ENCODE measurements around the gene TANC1. TPM values are rescaled to one million over a fixed set of nuclear protein-coding genes. Genes with fewer than 3 reads are reported as not detected.

Gene TANC1
- total and polyA plus RNA-seq, 2 experiments from 2014 or later: 2.8 to 9.5 TPM

GRCh38 chr2:159251296-159252173, 283.1 kb downstream of the TANC1 start:
- Mint-ChIP-seq H3K4me3 (no peak overlapping the region), H3K27ac (no peak overlapping the region), H3K9me3 (no peaks in the 10 kb centered on the region), H3K27me3 (ENCODE audit: insufficient read depth, low read depth, poor library complexity) (no peaks in the 10 kb centered on the region), H3K36me3 (ENCODE audit: low read depth) (peaks cover 6% of the 10 kb centered on the region; the same call in 1 of the 3 replicates), H3K4me1 (no peaks in the 10 kb centered on the region)
- no peak for DNase-seq (ENCODE audit: low spot score)
- H3K27ac ChIP-seq (ENCODE audit: low read depth): no peak overlapping the region
- TF ChIP-seq STAT1 (IDR thresholded peaks at IDR 0.05; ENCODE audit: unreplicated experiment): no peak
- TF ChIP-seq ETS1 (IDR thresholded peaks at IDR 0.05): no peak
- no peak for TF ChIP-seq CTCF (conservative IDR thresholded peaks at IDR 0.05; ENCODE audit: low read depth in 2 of 2)
- no peak for TF ChIP-seq EZH2 (IDR thresholded peaks at IDR 0.05; ENCODE audit: low read depth, unreplicated experiment)
- TF ChIP-seq CREB1 (CRISPR knock-in tag; IDR thresholded peaks at IDR 0.05; ENCODE audit: low read depth): no peak
- no peak for TF ChIP-seq EZH2phosphoT487 (IDR thresholded peaks at IDR 0.05; ENCODE audit: unreplicated experiment)
- TF ChIP-seq ZNF462 (CRISPR knock-in tag; IDR thresholded peaks at IDR 0.05): no peak
- TF ChIP-seq ZNF331 (CRISPR knock-in tag; IDR thresholded peaks at IDR 0.05; ENCODE audit: low read depth): no peak
- no peak for TF ChIP-seq POLR2AphosphoS5 (IDR thresholded peaks at IDR 0.05; ENCODE audit: low read depth)
- TF ChIP-seq JUNB (IDR thresholded peaks at IDR 0.05; ENCODE audit: unreplicated experiment): no peak
- no peak for TF ChIP-seq NANOG (IDR thresholded peaks at IDR 0.05; ENCODE audit: borderline replicate concordance)
- no peak for TF ChIP-seq ZNF114 (CRISPR knock-in tag; IDR thresholded peaks at IDR 0.05)
- no peak for TF ChIP-seq REST (IDR thresholded peaks at IDR 0.05; ENCODE audit: unreplicated experiment)
- no peaks in the 10 kb centered on the region for H3F3A ChIP-seq (replicated peaks; ENCODE audit: low read depth)
- no peak for ATAC-seq
- no peaks in the 10 kb centered on the region for H3K9me2 ChIP-seq (ENCODE audit: insufficient read depth)
- no peak overlapping the region for H3K4me2 ChIP-seq
- no peaks in the 10 kb centered on the region for H3K4me1 ChIP-seq (ENCODE audit: insufficient read depth)
- H3K27me3 ChIP-seq (ENCODE audit: insufficient read depth): no peaks in the 10 kb centered on the region
- H3K4me3 ChIP-seq: no peak overlapping the region
- no peaks in the 10 kb centered on the region for H3K79me2 ChIP-seq (replicated peaks; ENCODE audit: insufficient read depth)
- H4K20me1 ChIP-seq (replicated peaks; ENCODE audit: insufficient read depth): no peaks in the 10 kb centered on the region; the same call in 1 of the 2 replicates
- no peaks in the 10 kb centered on the region for H3K36me3 ChIP-seq (ENCODE audit: insufficient read depth)
- H2AFZ ChIP-seq: no peak overlapping the region
